H7 (cell line): ENCODE data around the gene RAB44. TPM values are rescaled to one million over a fixed set of nuclear protein-coding genes. Genes with fewer than 3 reads are reported as not detected.
A peak's percentile ranks its signal among the peaks of the same experiment; 100 is the strongest.

Experiments used
- DNase-seq: peaks from one replicate; pipeline ENCODE4 v3.0.0; 2012
- H3K27me3 ChIP-seq: 2 replicates; pipeline ENCODE4 v1.6.0; 2011; ENCODE audit warnings: mild to moderate bottlenecking, low read length; ENCODE audit not compliant: control insufficient read depth, insufficient read depth
- H3K36me3 ChIP-seq: replicated peaks from 2 replicates; pipeline ENCODE4 v1.5.1; 2011; ENCODE audit warnings: low read length; ENCODE audit not compliant: control insufficient read depth, insufficient read depth
- H3K4me3 ChIP-seq: 2 replicates; pipeline ENCODE4 v1.5.1; 2011; ENCODE audit warnings: low read depth, mild to moderate bottlenecking, control low read depth, low read length, moderate library complexity; ENCODE audit not compliant: insufficient read depth
- total RNA-seq: library from RNA; depleted of rRNA; stranded (reverse); fragments of >200 nt; shearing (Covaris generic); gene quantifications from 2 replicates; pipeline ENCODE4 v1.2.3, GENCODE V29; 2014

The RAB44 gene
- total RNA-seq, 1 experiment from 2014 or later: not detected

DNA sequence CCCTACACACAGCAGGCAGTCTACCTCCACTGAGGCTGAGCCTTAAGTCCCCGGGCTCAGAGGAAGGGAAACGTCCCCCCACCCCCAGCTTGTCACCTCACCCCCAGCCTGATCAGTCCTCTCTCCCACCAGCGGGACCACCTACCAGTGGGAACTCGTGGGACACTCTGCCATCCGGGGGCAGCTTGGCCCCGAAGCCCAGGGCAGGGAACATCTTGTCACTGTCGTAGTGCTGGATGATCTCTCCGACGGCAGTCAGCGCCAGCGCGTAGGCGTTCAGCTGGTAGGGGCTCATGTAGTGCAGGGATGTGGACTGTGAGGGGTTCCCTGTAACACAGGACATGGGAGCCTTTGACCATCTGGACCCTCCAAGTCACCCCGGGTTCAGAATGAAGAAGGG, 48.6 kb downstream of the RAB44 start:
- Histone ChIP-seq H3K36me3 (no peaks in the 10 kb centered on the region), H3K4me3 (no peak overlapping the region), H3K27me3 (no peaks in the 10 kb centered on the region)
- DNase-seq: no peak

DNA sequence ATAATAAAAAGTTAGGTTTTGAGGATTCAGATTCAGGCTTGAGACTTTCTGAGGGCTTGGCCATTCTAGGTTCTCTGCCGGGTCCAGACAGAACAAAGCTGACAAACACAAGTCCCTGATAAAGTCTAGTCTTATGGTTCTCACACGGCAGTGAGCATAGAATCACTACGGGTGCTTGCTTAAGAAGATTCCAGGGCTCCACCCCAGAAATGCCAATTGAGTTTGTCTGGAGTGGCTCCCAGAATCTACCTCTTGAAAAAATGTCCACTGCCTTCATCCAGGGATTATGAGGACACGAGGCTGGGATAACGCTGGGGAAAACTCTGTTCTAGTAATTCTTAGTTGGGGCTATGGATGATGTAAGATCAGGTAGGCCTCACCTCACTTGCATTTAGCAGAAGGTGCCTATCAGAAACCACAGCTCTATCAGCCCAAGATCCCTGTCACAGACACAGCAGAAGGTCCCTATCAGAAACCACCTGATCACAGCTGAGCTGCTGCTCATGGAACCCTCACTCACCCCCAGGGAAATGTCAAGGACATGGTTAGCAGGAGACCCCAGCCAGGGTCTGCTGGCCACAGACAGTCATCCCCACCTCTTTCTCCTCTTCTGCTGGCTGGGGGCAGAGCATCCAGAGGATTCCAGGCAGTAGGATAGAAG, 52.3 kb downstream of the RAB44 start:
- Histone ChIP-seq H3K36me3 (no peaks in the 10 kb centered on the region), H3K4me3 (no peak overlapping the region), H3K27me3 (no peaks in the 10 kb centered on the region)
- DNase-seq: no peak

DNA sequence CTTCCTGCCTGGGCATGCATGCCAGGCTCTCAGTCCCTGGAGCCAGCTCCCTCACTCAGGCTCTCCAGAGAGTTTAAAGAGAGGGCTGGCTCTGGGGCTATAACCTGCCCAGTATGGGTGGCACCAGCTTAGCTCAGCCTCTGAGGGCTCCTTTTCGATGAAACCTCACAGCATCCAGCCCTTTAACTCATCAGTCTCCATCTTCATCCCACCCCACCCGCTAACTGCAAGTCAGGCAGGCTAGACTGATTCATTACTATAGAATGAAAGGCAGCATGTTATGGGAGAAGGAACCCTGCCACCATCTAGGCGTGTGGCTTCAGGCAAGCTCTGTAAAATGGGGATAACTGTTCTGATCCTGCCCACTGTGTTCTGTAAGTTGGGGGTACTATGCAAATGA, 53.5 kb downstream of the RAB44 start:
- Histone ChIP-seq H3K4me3 (no peak overlapping the region), H3K36me3 (no peaks in the 10 kb centered on the region), H3K27me3 (no peaks in the 10 kb centered on the region)
- DNase-seq: no peak

DNA sequence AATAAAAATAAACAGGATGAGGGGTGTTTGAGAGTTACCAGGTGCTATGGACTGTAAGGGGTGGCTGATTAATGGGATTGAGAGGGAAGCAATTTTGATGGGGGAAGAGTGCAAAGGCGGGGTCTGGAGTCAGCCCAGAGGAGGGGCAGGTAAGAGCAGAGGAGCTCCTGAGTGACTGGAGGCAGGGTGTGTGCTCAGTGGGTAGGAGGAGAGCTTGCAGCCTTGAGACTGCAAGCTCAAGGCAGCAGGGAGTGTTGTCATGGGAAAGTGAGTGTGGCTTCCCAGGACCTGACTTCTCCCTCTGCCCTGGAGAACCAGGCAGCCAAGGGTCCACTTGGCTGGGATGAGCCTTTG, 54.2 kb downstream of the RAB44 start:
- DNase-seq: no peak
- no peaks in the 10 kb centered on the region for H3K27me3 ChIP-seq
- no peak overlapping the region for H3K4me3 ChIP-seq
- H3K36me3 ChIP-seq: no peaks in the 10 kb centered on the region

GRCh38 chr6:36752187-36752885, 54.7 kb downstream of the RAB44 start:
- Histone ChIP-seq H3K4me3 (no peak overlapping the region), H3K36me3 (no peaks in the 10 kb centered on the region), H3K27me3 (no peaks in the 10 kb centered on the region)
- DNase-seq: no peak

DNA sequence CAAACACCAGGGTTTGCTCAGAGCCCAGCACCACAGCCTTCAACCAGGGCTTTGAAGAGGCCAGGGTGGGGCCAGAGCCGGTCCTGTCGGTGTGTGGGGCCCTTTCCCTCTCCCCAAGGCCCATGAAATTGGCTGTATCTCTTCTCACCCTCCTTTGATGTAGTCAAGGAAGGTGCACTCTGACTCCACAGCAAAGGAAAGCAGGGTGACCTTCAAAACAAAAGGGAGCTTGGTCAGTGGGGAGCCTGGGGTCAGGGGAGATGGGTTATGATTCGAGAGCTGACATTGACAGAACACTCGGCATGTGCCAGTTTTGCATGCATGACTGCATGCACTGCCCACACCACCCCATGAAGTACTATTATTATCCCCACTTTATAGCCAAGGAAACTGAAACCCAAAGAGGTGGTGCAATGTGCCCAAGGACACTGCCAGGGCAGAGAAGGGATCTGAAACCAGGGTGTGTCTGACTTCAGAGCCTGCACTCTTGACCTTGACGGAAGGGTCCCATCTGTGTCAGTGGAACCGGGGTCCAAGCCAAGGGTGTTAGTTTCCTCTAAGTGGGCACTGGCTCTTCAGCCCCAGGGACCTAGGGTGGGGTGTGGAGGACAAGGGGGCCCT, 55.4 kb downstream of the RAB44 start:
- no peaks in the 10 kb centered on the region for H3K27me3 ChIP-seq
- H3K4me3 ChIP-seq: no peak overlapping the region
- H3K36me3 ChIP-seq: no peaks in the 10 kb centered on the region
- DNase-seq: no peak

DNA sequence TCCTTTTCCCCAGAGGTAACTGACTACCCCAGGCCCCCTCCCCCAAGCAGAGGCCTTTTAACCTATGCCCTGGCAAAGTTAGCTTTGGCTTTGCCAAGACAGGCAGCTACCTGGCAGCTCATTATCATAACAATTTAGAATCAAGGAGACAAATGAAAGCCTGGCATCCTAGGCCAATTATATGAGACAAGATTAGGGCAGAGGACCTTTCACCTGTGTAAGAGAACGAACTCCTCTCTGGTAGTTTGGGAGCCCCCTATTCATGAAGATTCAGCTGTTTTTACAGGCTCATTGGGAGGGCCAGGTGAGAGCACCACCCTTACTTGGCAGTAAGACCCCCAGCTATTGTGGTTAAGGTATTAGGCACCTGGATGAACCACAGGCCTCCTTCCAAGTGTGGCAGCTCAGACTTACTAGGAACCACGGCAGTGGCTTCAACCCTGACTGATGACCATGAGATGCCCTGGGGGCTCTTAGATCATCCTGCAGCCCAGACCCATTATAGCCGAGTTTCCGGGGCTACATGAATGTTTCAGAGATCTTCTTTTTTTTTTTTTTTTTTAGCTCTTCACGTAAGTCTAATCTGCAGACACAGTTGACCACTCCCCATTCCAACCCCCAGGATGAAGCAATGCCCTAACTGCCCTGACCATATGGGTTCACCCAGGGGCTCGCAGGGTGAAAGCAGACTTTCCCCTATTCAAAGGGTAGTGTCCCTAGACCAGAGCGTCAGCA, 56.2 kb downstream of the RAB44 start:
- no peaks in the 10 kb centered on the region for H3K36me3 ChIP-seq
- no peaks in the 10 kb centered on the region for H3K27me3 ChIP-seq
- H3K4me3 ChIP-seq: no peak overlapping the region
- no peak for DNase-seq

DNA sequence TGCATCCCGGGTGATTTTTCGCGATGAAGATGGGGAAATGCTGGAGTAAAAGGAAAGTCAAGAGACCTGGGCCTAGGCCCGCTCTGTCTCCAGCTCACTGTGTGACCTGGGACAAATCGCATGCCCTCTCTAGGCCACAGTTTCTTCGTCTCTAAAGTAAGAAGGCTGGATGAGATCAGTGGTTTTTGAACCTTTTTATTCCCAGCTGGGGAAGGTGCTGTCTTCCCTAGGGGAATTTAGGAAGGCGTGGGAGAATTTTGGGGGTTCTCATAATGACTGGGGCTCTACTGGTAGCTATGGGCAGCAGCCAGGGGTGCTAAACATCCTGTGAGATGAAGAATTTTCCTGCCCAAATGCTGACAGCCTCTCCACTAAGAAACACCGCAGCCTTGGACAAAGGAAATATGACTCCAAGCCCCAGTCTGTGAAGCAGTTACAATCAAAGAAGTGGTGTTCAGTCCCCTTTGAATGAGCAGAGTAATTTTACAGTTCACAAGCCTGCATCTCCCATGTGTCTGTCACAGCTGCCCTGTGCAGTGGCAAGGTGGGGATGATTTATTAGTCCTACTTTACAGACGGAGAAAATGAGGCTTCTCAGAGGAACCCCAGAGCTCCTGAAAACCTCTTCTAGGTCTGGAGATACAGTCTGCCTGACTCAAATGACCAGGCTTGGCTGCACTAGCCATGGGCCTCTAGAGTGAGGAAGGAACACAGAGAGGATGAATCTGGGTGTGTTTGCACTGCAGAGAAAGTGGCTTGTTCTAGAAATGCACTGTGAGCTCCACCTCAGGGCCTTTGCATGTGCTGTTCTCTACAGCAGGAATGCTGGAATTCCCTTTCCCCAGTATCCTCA, 57.2 kb downstream of the RAB44 start:
- no peak for DNase-seq
- Histone ChIP-seq H3K36me3 (no peaks in the 10 kb centered on the region), H3K4me3 (no peak overlapping the region), H3K27me3 (no peaks in the 10 kb centered on the region)

DNA sequence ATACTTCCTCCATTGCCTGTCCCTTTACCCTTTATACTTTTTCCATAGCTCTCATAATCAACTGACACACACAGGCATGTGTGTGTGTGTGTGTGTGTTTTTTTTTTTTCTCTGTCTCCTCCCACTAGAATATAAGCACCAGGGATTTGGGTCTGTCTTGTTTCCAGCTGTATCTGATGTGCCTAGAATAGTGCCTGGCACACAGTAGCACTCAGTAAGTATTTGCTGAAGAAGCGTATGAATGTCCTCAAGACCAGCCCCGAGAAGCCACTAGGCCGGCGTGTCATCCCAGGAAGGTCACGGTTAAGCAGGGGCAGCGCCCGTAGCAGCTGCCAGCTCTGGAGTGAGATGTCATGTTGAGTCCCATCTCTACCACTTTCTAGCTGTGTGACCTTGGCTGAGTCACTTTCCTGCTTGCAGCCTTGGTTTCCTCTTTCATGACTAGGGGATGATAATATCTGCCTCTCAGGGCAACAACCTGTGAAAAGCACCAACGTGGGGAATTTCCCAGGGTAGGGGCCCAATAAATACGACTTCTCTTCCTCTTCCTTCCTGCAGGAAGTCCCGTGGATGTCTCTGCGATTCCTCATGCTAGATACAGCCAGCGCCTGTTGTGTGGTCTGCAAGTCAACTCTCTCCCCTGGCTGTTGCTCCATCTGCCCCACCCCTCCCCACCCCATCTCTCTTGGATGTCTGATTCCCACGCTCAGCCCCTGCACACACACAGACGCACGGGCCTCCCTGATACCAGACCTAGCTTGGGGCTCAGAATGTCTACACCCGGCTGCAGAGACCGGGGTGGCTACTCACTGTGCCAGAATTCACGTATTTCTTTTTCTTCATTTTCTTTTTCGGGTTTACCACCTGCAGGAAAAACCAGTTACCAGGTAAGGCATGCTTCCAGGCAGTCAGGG, 58.1 kb downstream of the RAB44 start:
- no peak overlapping the region for H3K4me3 ChIP-seq
- H3K36me3 ChIP-seq: no peaks in the 10 kb centered on the region
- H3K27me3 ChIP-seq: no peaks in the 10 kb centered on the region
- DNase-seq: no peak

- no peak for DNase-seq
- H3K4me3 ChIP-seq: no peak overlapping the region
- H3K27me3 ChIP-seq: no peaks in the 10 kb centered on the region
- H3K36me3 ChIP-seq: no peaks in the 10 kb centered on the region
These were observed 59.2 kb downstream of the RAB44 start for GRCh38 chr6:36756786-36757185.

GRCh38 chr6:36757206-36757605, 59.6 kb downstream of the RAB44 start:
- H3K27me3 ChIP-seq: no peaks in the 10 kb centered on the region
- no peak for DNase-seq

DNA sequence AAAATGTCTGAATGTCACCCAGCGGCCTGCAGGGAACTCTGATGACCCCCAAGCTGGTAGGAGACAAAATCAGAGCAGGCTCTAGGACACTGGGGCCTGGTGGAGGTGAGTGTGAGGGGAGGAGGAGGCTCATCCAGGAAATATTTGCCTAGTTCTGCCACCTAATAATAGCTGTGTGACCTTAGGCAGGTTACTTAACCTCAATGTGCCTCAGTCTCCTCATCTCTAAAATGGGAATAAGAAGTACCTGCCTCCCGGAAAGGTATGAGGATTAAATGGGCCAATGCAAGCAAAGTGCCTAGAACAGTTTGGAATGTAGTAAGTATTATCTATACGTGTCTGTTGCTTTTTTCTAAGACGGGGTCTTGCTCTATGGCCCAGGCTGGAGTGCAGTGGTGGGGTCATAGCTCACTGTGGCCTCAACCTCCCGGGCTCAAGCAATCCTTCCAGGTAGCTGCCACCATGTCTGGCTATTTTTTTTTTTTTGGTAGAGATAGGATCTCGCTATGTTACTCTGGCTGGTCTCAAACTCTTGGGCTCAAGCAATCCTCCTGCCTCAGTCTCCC, 60.4 kb downstream of the RAB44 start:
- DNase-seq: no peak
- Histone ChIP-seq H3K36me3 (no peaks in the 10 kb centered on the region), H3K27me3 (no peaks in the 10 kb centered on the region), H3K4me3 (no peak overlapping the region)

More at GRCh38 chr6:36757206-36757605, 59.6 kb downstream of the RAB44 start:
- Histone ChIP-seq H3K36me3 (no peaks in the 10 kb centered on the region), H3K4me3 (no peak overlapping the region)

DNA sequence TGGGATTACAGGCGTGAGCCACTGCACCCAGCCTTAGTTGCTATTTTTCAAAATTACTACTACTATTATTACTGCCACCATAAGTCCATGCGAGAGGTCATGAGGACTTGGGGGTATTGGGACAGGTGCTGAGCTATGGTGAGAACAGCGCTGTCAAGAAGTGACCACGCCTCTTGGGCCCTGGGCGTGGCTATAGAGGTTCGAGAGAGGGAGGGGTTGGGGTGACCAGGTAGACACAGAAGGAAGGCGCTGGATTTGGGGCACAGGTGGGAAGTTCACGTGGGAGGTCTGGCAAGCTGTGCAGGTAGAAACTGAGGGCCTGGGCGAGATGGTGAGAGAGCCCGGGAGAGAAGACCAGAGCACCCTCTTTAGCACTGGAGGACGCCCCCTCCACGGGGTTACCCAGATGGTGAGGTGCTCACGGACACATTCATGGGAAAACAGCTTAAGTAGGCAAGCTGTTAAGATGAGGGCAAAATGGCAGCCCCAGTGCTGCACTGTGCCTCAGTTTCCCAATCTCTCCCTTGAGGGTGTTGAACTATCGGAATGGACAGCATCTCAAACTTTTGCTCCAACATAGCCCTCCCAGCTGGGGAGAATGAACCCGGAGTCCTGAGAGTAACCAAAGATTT, 61.0 kb downstream of the RAB44 start:
- DNase-seq: peak; percentile 84
- H3K36me3 ChIP-seq: no peaks in the 10 kb centered on the region
- H3K4me3 ChIP-seq: no peak overlapping the region
- no peaks in the 10 kb centered on the region for H3K27me3 ChIP-seq
